ENCODE measurements around the gene CDK14.

CDK14 gene

GRCh38 chr7:91127959-91128358, 531.8 kb downstream of the CDK14 start:
- Histone ChIP-seq H3K79me2 (ENCODE audit: insufficient read depth, low read length) (no peaks in the 10 kb centered on the region), H3K9me3 (ENCODE audit: insufficient read depth, low read length, severe bottlenecking) (no peaks in the 10 kb centered on the region), H3K36me3 (ENCODE audit: insufficient read depth, low read length) (no peaks in the 10 kb centered on the region), H2AFZ (ENCODE audit: low read depth, low read length) (no peak overlapping the region), H4K20me1 (ENCODE audit: insufficient read depth, low read length) (no peaks in the 10 kb centered on the region), H3K4me3 (ENCODE audit: low read depth in 1 of 2, low read length in 2 of 2) (no peak overlapping the region), H3K27me3 (ENCODE audit: insufficient read depth, low read length, poor library complexity) (peaks cover 2% of the 10 kb centered on the region), H3K27ac (ENCODE audit: low read length) (no peak overlapping the region), H3K4me1 (ENCODE audit: insufficient read depth, low read length) (no peaks in the 10 kb centered on the region), H3K9ac (ENCODE audit: low read depth, low read length) (no peak overlapping the region), H3K4me2 (ENCODE audit: insufficient read depth, low read length) (no peak overlapping the region)
- DNase-seq (no peak), ATAC-seq (ENCODE audit: insufficient read depth, low read depth) (no peak)
- TF ChIP-seq CTCF (IDR thresholded peaks at IDR 0.05; ENCODE audit: borderline replicate concordance, extremely low read depth, low read length, poor library complexity, severe bottlenecking) (no peak), EZH2 (IDR thresholded peaks at IDR 0.05; ENCODE audit: borderline replicate concordance, low read depth, low read length, severe bottlenecking) (no peak)

- Histone ChIP-seq H3K79me2 (ENCODE audit: insufficient read depth, low read length) (no peaks in the 10 kb centered on the region), H3K27me3 (ENCODE audit: insufficient read depth, low read length, poor library complexity) (peaks cover 2% of the 10 kb centered on the region), H3K4me3 (ENCODE audit: low read depth in 1 of 2, low read length in 2 of 2) (no peak overlapping the region), H3K27ac (ENCODE audit: low read length) (no peak overlapping the region), H4K20me1 (ENCODE audit: insufficient read depth, low read length) (no peaks in the 10 kb centered on the region), H3K4me2 (ENCODE audit: insufficient read depth, low read length) (no peak overlapping the region), H3K4me1 (ENCODE audit: insufficient read depth, low read length) (no peaks in the 10 kb centered on the region), H3K9ac (ENCODE audit: low read depth, low read length) (no peak overlapping the region), H3K36me3 (ENCODE audit: insufficient read depth, low read length) (no peaks in the 10 kb centered on the region), H3K9me3 (ENCODE audit: insufficient read depth, low read length, severe bottlenecking) (no peaks in the 10 kb centered on the region), H2AFZ (ENCODE audit: low read depth, low read length) (no peak overlapping the region)
- TF ChIP-seq CTCF (IDR thresholded peaks at IDR 0.05; ENCODE audit: borderline replicate concordance, extremely low read depth, low read length, poor library complexity, severe bottlenecking) (no peak), EZH2 (IDR thresholded peaks at IDR 0.05; ENCODE audit: borderline replicate concordance, low read depth, low read length, severe bottlenecking) (no peak)
- no peak for DNase-seq
- no peak for ATAC-seq (ENCODE audit: insufficient read depth, low read depth)
These were observed 532.7 kb downstream of the CDK14 start for GRCh38 chr7:91128683-91129348.

- Histone ChIP-seq H3K27me3 (ENCODE audit: insufficient read depth, low read length, poor library complexity) (peaks cover 5% of the 10 kb centered on the region), H3K36me3 (ENCODE audit: insufficient read depth, low read length) (no peaks in the 10 kb centered on the region), H3K27ac (ENCODE audit: low read length) (no peak overlapping the region), H3K4me3 (ENCODE audit: low read depth in 1 of 2, low read length in 2 of 2) (no peak overlapping the region), H4K20me1 (ENCODE audit: insufficient read depth, low read length) (no peaks in the 10 kb centered on the region), H3K9ac (ENCODE audit: low read depth, low read length) (no peak overlapping the region), H3K4me2 (ENCODE audit: insufficient read depth, low read length) (no peak overlapping the region), H3K79me2 (ENCODE audit: insufficient read depth, low read length) (no peaks in the 10 kb centered on the region), H3K4me1 (ENCODE audit: insufficient read depth, low read length) (no peaks in the 10 kb centered on the region), H3K9me3 (ENCODE audit: insufficient read depth, low read length, severe bottlenecking) (no peaks in the 10 kb centered on the region), H2AFZ (ENCODE audit: low read depth, low read length) (no peak overlapping the region)
- TF ChIP-seq EZH2 (IDR thresholded peaks at IDR 0.05; ENCODE audit: borderline replicate concordance, low read depth, low read length, severe bottlenecking) (no peak), CTCF (IDR thresholded peaks at IDR 0.05; ENCODE audit: borderline replicate concordance, extremely low read depth, low read length, poor library complexity, severe bottlenecking) (no peak)
- DNase-seq, result no peak
- ATAC-seq (ENCODE audit: insufficient read depth, low read depth), result no peak
These were observed 539.2 kb downstream of the CDK14 start for GRCh38 chr7:91135300-91135699.

Measured in DND-41 (cell line).